ENCODE results near the gene SQSTM1. TPM values are rescaled to one million over a fixed set of nuclear protein-coding genes. Genes with fewer than 3 reads are reported as not detected.

The SQSTM1 gene
- total and polyA plus RNA-seq, 2 donors (not counting 1 experiment from before 2014, with no cell fraction given) = 72.2 to 400 TPM

DNA sequence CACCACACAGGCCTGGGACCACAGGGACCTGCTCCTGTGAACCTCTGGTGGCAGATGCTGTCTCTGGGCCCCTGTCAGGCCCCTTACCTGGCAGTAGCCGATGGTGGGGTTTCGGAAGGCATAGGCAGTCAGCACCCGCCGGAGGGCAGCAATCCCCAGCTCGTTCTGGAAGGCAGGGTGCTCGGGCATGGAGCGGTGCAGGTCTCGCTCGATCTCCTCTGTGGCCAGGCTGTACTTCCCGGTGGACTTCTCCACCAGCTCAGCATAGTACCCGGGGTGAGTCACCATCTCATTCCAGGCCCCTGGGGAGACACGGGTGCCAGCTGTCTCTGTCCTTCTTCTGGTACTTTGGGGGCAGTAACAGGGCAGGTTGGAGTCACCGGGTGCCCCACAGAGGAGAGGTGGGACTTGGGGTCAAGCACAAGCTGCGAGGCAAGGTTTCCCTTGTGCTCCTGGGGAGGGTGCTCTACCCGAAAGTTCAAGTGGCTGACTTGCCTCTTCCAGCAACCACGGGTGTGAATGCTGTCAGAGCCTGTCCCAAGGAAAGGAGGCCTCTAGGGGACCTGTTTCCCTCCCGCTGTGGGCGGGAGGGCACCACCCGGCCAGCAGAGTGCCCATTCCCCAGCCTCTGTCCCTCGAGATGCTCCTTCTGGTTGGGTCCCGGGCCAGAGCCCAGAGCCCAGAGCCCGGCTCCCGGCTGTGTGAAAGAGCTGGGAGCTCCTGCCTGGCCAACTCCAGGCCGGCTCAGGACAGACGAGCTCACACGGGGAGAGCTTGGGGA is 57.7 kb downstream of the SQSTM1 start:
- H3K4me3 ChIP-seq (ENCODE audit: control extremely low read depth in 1 of 5, extremely low read depth in 1 of 5, insufficient read depth in 1 of 5, low read depth in 2 of 5, low read length in 4 of 5) = no peak overlapping the region
- DNase-seq = no peak
- no peak for ATAC-seq (ENCODE audit: low read depth)
- no peaks in the 10 kb centered on the region for H3K27me3 ChIP-seq (replicated peaks in 1 of 4; ENCODE audit: control extremely low read depth in 1 of 4, control insufficient read depth in 3 of 4, insufficient read depth in 4 of 4, low read length in 3 of 4)
- H3K4me1 ChIP-seq (ENCODE audit: control insufficient read depth in 2 of 2, insufficient read depth in 2 of 2, low read length in 2 of 2) = no peaks in the 10 kb centered on the region
- H3K4me2 ChIP-seq (replicated peaks; ENCODE audit: low read depth, low read length, poor library complexity, severe bottlenecking) = no peak overlapping the region
- Mint-ChIP-seq H3K27ac (no peak overlapping the region), H3K4me3 (no peak overlapping the region), H3K27me3 (no peaks in the 10 kb centered on the region), H3K9me3 (ENCODE audit: insufficient read depth) (peaks cover 2% of the 10 kb centered on the region), H3K4me1 (no peaks in the 10 kb centered on the region)
- H3K27ac ChIP-seq (ENCODE audit: low read length in 2 of 2) = no peak overlapping the region
- H3K9ac ChIP-seq (ENCODE audit: low read length) = no peak overlapping the region
- CTCF ChIA-PET = no interaction called here
- peaks cover 0 to 59% of the 10 kb centered on the region in 2 experiments for H3K36me3 ChIP-seq (replicated peaks in 1 of 2; ENCODE audit: control extremely low read depth in 1 of 2, control insufficient read depth in 1 of 2, extremely low read depth in 1 of 2, insufficient read depth in 2 of 2, low read length in 1 of 2)
- TF ChIP-seq EZH2 (IDR thresholded peaks at IDR 0.05; ENCODE audit: borderline replicate concordance, insufficient read depth, low read depth, low read length, poor library complexity, severe bottlenecking) = no peak
- TF ChIP-seq, protein P1, sequence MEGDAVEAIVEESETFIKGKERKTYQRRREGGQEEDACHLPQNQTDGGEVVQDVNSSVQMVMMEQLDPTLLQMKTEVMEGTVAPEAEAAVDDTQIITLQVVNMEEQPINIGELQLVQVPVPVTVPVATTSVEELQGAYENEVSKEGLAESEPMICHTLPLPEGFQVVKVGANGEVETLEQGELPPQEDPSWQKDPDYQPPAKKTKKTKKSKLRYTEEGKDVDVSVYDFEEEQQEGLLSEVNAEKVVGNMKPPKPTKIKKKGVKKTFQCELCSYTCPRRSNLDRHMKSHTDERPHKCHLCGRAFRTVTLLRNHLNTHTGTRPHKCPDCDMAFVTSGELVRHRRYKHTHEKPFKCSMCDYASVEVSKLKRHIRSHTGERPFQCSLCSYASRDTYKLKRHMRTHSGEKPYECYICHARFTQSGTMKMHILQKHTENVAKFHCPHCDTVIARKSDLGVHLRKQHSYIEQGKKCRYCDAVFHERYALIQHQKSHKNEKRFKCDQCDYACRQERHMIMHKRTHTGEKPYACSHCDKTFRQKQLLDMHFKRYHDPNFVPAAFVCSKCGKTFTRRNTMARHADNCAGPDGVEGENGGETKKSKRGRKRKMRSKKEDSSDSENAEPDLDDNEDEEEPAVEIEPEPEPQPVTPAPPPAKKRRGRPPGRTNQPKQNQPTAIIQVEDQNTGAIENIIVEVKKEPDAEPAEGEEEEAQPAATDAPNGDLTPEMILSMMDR (IDR thresholded peaks at IDR 0.05) = no peak
- peaks cover 0 to 12% (median 8%) of the 10 kb centered on the region in 3 donors for H3K9me3 ChIP-seq (ENCODE audit: control extremely low read depth in 1 of 3, control insufficient read depth in 2 of 3, insufficient read depth in 1 of 3, low read length in 2 of 3)
- no peaks in the 10 kb centered on the region for H3K79me2 ChIP-seq (ENCODE audit: control insufficient read depth, insufficient read depth, low read length)
- H2AFZ ChIP-seq (ENCODE audit: insufficient read depth, low read depth, low read length, poor library complexity, severe bottlenecking) = no peak overlapping the region
- 94% methylated on average over 25 of the region's 26 CpGs for WGBS (ENCODE audit: insufficient coverage)
- H4K20me1 ChIP-seq (ENCODE audit: control insufficient read depth, insufficient read depth, low read length, poor library complexity, severe bottlenecking) = no peaks in the 10 kb centered on the region
- POLR2A ChIA-PET = no interaction called here
- intact Hi-C loops (cut with micrococcal nuclease) = no loop called here

DNA sequence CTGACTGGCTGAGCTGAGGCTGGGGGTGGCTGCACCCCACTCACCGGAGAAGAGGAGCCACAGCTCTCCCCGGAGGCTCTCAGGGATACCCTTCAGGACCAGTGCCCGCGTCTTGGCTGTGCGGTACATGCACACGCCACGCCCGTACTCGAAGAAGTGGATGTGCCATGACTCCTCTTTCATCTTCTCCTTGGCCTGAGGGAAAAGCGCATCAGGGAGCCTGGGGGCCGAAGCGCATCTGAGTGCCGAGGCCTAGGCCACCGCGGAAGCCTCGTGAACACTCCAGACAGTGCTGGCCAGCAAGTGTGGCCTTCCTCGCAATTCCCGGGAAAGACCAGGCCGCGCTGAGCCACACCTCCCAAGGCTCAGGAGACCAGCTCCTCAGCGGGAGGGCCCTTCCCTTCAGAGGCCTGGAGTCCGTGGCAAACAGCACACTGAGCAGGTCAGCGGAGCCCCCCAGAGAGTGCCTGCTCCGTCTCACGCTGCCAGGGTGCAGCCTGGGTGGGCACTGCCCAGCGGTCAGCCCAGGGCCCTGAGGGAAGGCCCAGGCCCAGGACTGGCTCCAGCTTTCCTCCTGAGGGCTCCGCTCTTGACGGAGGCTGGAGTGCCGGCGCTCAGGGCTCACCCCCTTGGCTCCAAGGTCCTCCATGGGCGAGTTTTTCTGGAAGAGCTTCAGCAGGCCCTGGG is 58.4 kb downstream of the SQSTM1 start:
- CTCF ChIA-PET = interaction anchor here (0.6 kb wide), 1 partner anchor 178 kb away, joined by 3 read pairs; no protein-coding TSS in a partner anchor
- H3K4me3 Mint-ChIP-seq = no peak overlapping the region
- intact Hi-C loops (cut with micrococcal nuclease) = no loop called here
- no peaks in the 10 kb centered on the region for H3K4me1 Mint-ChIP-seq
- TF ChIP-seq, protein P1 (IDR thresholded peaks at IDR 0.05) = no peak
- TF ChIP-seq EZH2 (IDR thresholded peaks at IDR 0.05; ENCODE audit: borderline replicate concordance, insufficient read depth, low read depth, low read length, poor library complexity, severe bottlenecking) = no peak
- POLR2A ChIA-PET = no interaction called here
- ATAC-seq (ENCODE audit: low read depth) (no peak), DNase-seq (no peak)
- no peak overlapping the region for H3K27ac Mint-ChIP-seq
- Histone ChIP-seq H3K9ac (ENCODE audit: low read length) (no peak overlapping the region), H4K20me1 (ENCODE audit: control insufficient read depth, insufficient read depth, low read length, poor library complexity, severe bottlenecking) (no peaks in the 10 kb centered on the region), H3K79me2 (ENCODE audit: control insufficient read depth, insufficient read depth, low read length) (no peaks in the 10 kb centered on the region), H3K36me3 (replicated peaks in 1 of 2; ENCODE audit: control extremely low read depth in 1 of 2, control insufficient read depth in 1 of 2, extremely low read depth in 1 of 2, insufficient read depth in 2 of 2, low read length in 1 of 2) (peaks cover 3 to 57% of the 10 kb centered on the region in 2 experiments), H3K4me3 (ENCODE audit: control extremely low read depth in 1 of 5, extremely low read depth in 1 of 5, insufficient read depth in 1 of 5, low read depth in 2 of 5, low read length in 4 of 5) (no peak overlapping the region), H3K4me1 (ENCODE audit: control insufficient read depth in 2 of 2, insufficient read depth in 2 of 2, low read length in 2 of 2) (no peaks in the 10 kb centered on the region), H3K9me3 (ENCODE audit: control extremely low read depth in 1 of 3, control insufficient read depth in 2 of 3, insufficient read depth in 1 of 3, low read length in 2 of 3) (peaks cover 1 to 16% (median 13%) of the 10 kb centered on the region in 3 donors), H3K4me2 (replicated peaks; ENCODE audit: low read depth, low read length, poor library complexity, severe bottlenecking) (no peak overlapping the region), H3K27ac (ENCODE audit: low read length in 2 of 2) (no peak overlapping the region), H2AFZ (ENCODE audit: insufficient read depth, low read depth, low read length, poor library complexity, severe bottlenecking) (no peak overlapping the region), H3K27me3 (replicated peaks in 1 of 4; ENCODE audit: control extremely low read depth in 1 of 4, control insufficient read depth in 3 of 4, insufficient read depth in 4 of 4, low read length in 3 of 4) (no peaks in the 10 kb centered on the region)
- peaks cover 3% of the 10 kb centered on the region for H3K9me3 Mint-ChIP-seq (ENCODE audit: insufficient read depth)
- H3K27me3 Mint-ChIP-seq = no peaks in the 10 kb centered on the region
- 98% methylated on average over 31 of the region's 31 CpGs for WGBS (ENCODE audit: insufficient coverage)

All from B cell (primary cell).